LNCaP clone FGC (cell line): Measurements from ENCODE around the gene BCAS3.

Experiments used
- DNase-seq: peaks from one replicate; pipeline ENCODE4 v3.0.0-alpha.2; 2011; ENCODE audit warnings: low read depth
- H3K4me3 ChIP-seq: 2 replicates; pipeline ENCODE4 v1.5.1; 2011; ENCODE audit warnings: mild to moderate bottlenecking, low read depth, low read length, control low read depth
- CTCF ChIP-seq: IDR thresholded peaks from 2 replicates; pipeline ENCODE4 v1.5.1; 2012; ENCODE audit warnings: mild to moderate bottlenecking; ENCODE audit not compliant: control insufficient read depth, insufficient read depth; ENCODE audit errors: extremely low read depth

The BCAS3 gene

GRCh38 chr17:61282377-61282776, 604.7 kb downstream of the BCAS3 start:
- no peak for DNase-seq
- H3K4me3 ChIP-seq = no peak overlapping the region
- no peak for TF ChIP-seq CTCF

- H3K4me3 ChIP-seq = no peak overlapping the region
- no peak for TF ChIP-seq CTCF
- DNase-seq = no peak
These were observed 605.4 kb downstream of the BCAS3 start for GRCh38 chr17:61283043-61283442.

GRCh38 chr17:61284174-61284573, 606.5 kb downstream of the BCAS3 start:
- DNase-seq = no peak
- no peak for TF ChIP-seq CTCF
- no peak overlapping the region for H3K4me3 ChIP-seq

- H3K4me3 ChIP-seq = no peak overlapping the region
- no peak for DNase-seq
- no peak for TF ChIP-seq CTCF
These were observed 607.1 kb downstream of the BCAS3 start for GRCh38 chr17:61284746-61285145.

GRCh38 chr17:61285526-61286320, 608.1 kb downstream of the BCAS3 start:
- no peak overlapping the region for H3K4me3 ChIP-seq
- no peak for DNase-seq

GRCh38 chr17:61286449-61286848, 608.8 kb downstream of the BCAS3 start:
- no peak for DNase-seq
- no peak overlapping the region for H3K4me3 ChIP-seq
- TF ChIP-seq CTCF = no peak

More at GRCh38 chr17:61285526-61286320, 608.1 kb downstream of the BCAS3 start:
- no peak for TF ChIP-seq CTCF
